Effector memory CD8-positive, alpha-beta T cell (primary cell): Measurements from ENCODE around the gene UBASH3A.
A peak's percentile ranks its signal among the peaks of the same experiment; 100 is the strongest.

Source experiments
- ATAC-seq: fragments of 150-1000 bp; cut with Tn5 transposase; replicated peaks from 2 replicates; pipeline ENCODE4 v1.10.0; 2021; ENCODE audit warnings: mild to moderate bottlenecking, moderate library complexity
- DNase-seq, 3 experiments: peaks; one replicate each; pipeline ENCODE4 v3.0.0; 2021
- H3K27ac Mint-ChIP-seq, 2 donors: one replicate each; pipeline ENCODE4 v1.8.0; 2022; ENCODE audit warnings: mild to moderate bottlenecking in 2 of 2, mixed read lengths in 2 of 2, moderate library complexity in 2 of 2
- H3K27me3 Mint-ChIP-seq, 2 donors: one replicate each; pipeline ENCODE4 v1.8.0; 2022; ENCODE audit warnings: mixed read lengths in 2 of 2
- H3K36me3 Mint-ChIP-seq: one replicate; pipeline ENCODE4 v1.8.0; 2022; ENCODE audit warnings: mild to moderate bottlenecking, moderate library complexity, mixed read lengths; ENCODE audit not compliant: insufficient read depth
- H3K4me1 Mint-ChIP-seq, 2 donors: one replicate each; pipeline ENCODE4 v1.8.0; 2022; ENCODE audit warnings: low read depth in 2 of 2, mixed read lengths in 2 of 2
- H3K4me3 Mint-ChIP-seq, 2 donors: one replicate each; pipeline ENCODE4 v1.8.0; 2022; ENCODE audit warnings: mild to moderate bottlenecking in 2 of 2, mixed read lengths in 2 of 2, moderate library complexity in 2 of 2
- H3K9me3 Mint-ChIP-seq, 2 donors: one replicate each; pipeline ENCODE4 v1.8.0; 2022; ENCODE audit warnings: mixed read lengths in 2 of 2

The UBASH3A gene

DNA sequence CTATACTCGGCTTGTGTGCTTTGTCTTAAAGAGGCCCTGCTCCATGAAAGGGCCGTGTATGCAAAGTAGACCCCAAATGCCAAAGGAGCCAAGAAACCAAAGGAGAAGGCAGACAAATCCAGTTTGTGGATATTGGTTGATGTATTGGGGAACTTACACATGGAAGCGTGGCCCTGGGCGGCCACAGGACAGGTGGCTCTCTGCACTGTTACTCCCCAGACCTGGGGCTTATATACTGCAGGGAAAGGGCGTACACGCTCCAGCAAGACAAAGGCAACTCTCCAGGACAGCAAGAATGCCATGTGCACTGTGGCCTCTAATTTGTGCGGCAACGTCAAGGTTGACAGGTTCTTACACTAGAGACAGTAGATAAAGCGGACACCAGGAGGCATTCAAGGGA, 67.5 kb downstream of the UBASH3A start:
- ATAC-seq (no peak), DNase-seq (no peak)
- Mint-ChIP-seq H3K9me3 (no peaks in the 10 kb centered on the region), H3K4me3 (no peak overlapping the region), H3K27ac (no peak overlapping the region), H3K36me3 (peaks cover under 1% of the 10 kb centered on the region), H3K27me3 (peaks cover 9 to 23% of the 10 kb centered on the region in 2 donors), H3K4me1 (peaks cover 0 to 7% of the 10 kb centered on the region in 2 donors)

GRCh38 chr21:42471716-42472330, 68.1 kb downstream of the UBASH3A start:
- H3K27me3 Mint-ChIP-seq = peaks cover 9 to 29% of the 10 kb centered on the region in 2 donors
- ATAC-seq (no peak), DNase-seq (no peak)
- H3K36me3 Mint-ChIP-seq = no peaks in the 10 kb centered on the region
- H3K4me3 Mint-ChIP-seq = no peak overlapping the region
- no peaks in the 10 kb centered on the region for H3K9me3 Mint-ChIP-seq
- peaks cover 0 to 6% of the 10 kb centered on the region in 2 donors for H3K4me1 Mint-ChIP-seq
- H3K27ac Mint-ChIP-seq = no peak overlapping the region

DNA sequence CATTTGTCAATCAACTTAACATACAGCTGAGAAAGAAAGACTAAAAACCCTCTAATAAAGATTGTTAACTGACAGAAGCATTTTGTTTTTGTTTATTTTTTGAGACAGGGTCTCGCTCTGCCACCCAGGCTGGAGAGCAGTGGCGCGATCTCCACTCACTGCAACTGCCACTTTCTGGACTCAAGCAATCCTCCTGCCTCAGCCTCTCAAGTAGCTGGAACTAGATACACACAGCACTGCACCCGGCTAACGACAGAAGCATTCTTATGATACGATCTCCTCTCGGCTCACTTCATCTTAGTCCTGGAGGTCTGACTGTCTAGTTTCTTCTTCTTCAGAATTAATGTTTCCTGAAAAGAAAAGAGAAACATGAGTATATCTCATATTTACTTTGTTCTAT, 68.8 kb downstream of the UBASH3A start:
- no peak overlapping the region for H3K27ac Mint-ChIP-seq
- H3K27me3 Mint-ChIP-seq = peaks cover 9 to 31% of the 10 kb centered on the region in 2 donors
- H3K4me1 Mint-ChIP-seq = peaks cover 0 to 2% of the 10 kb centered on the region in 2 donors
- no peak overlapping the region for H3K4me3 Mint-ChIP-seq
- H3K9me3 Mint-ChIP-seq = no peaks in the 10 kb centered on the region
- no peaks in the 10 kb centered on the region for H3K36me3 Mint-ChIP-seq
- no peak for ATAC-seq
- no peak for DNase-seq

- DNase-seq = no peak
- Mint-ChIP-seq H3K27me3 (peaks cover 9 to 31% of the 10 kb centered on the region in 2 donors), H3K4me1 (no peaks in the 10 kb centered on the region), H3K27ac (no peak overlapping the region), H3K4me3 (no peak overlapping the region), H3K36me3 (no peaks in the 10 kb centered on the region), H3K9me3 (no peaks in the 10 kb centered on the region)
- ATAC-seq = no peak
These were observed 69.9 kb downstream of the UBASH3A start for GRCh38 chr21:42473498-42474042.

DNA sequence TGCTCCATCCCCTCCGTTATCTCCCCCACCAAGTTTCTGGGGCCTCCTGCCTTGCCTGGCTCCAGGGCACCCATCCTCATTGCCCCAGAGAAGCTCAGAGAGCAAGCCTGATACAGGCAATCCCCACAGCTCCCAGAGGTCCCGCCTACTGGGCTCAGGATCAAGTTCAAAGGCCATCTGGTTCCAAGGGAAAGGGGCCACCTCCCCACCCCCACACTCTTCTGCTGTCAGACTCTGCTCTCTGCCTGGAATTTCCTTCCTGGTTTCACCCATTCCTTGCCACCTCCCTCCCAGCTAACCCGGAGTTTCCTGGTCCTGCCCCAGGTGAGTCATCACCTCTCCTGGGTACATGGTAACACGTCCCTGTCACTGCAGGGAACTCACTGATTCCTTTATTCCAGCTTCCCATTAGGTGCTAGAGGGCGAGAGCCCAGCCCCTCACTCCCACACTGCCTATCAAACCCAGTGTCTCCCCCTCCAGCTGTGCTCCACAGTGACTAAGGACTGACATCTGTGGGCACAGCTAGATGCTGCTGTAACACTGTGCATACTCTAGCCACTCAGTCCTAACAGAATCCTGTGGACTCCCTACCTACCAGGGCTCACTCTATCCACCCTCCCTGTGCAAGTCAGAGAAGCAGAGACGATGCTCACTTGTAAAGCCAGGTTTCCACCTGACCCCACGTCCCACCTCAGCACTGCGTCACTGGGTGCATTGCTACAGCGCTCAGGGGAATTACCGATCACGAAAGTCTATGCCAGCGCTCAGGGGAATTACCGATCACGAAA, 70.5 kb downstream of the UBASH3A start:
- Mint-ChIP-seq H3K27me3 (peaks cover 9 to 31% of the 10 kb centered on the region in 2 donors), H3K36me3 (no peaks in the 10 kb centered on the region)

GRCh38 chr21:42475036-42475435, 71.3 kb downstream of the UBASH3A start:
- Mint-ChIP-seq H3K4me1 (no peaks in the 10 kb centered on the region), H3K36me3 (peaks cover 2% of the 10 kb centered on the region), H3K27ac (no peak overlapping the region), H3K4me3 (no peak overlapping the region), H3K27me3 (peaks cover 9 to 31% of the 10 kb centered on the region in 2 donors), H3K9me3 (no peaks in the 10 kb centered on the region)
- ATAC-seq = no peak
- DNase-seq = no peak

More for the DNA sequence above, 70.5 kb downstream of the UBASH3A start:
- Mint-ChIP-seq H3K4me3 (no peak overlapping the region), H3K9me3 (no peaks in the 10 kb centered on the region), H3K4me1 (no peaks in the 10 kb centered on the region), H3K27ac (peak overlapping the region in 1 of 2 donors; percentile 2)
- ATAC-seq = peak; percentile 37
- DNase-seq = no peak

DNA sequence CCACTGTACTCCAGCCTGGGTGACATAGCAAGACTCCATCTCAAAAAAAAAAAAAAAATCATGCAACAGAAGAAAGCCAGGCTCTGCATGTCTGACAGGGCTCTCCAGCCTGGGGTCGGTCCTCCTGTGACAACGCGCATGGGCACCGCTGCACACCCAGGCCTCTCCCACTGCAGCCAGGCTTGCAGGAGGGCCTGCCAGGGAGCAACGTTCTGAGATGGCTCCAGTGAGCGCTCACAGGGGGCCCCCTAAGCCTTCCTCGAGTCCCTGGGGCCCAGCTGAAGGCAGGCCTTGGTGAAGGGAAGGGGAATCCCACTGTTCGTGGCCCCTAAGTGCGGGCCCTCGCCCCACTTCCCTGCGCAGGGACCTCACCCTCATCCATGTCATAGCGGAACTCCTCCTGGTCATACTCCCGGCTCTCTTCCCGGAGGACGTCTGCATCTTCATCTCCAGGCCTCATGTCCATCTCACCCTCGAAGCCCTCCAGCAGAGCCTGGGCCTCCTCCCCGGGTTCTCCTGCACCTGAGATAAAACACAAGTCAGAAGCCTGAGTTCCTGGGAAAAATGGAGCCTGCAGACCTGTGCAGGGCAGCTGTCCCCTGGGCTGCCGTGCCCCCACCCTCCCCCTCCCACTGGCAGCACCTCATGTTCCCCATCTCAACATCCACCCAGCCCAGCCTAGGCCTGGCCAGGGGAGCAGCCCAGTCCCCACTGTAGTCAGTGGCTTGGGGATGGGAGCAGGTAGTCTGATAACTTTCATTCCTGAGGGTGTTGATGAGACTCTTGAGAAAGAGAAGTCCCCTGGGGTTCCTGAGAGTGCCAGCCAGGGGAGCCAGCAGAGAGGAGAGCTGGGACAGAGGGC, 72.1 kb downstream of the UBASH3A start:
- ATAC-seq (no peak), DNase-seq (no peak)
- no peak overlapping the region for H3K27ac Mint-ChIP-seq
- no peaks in the 10 kb centered on the region for H3K9me3 Mint-ChIP-seq
- H3K4me3 Mint-ChIP-seq = no peak overlapping the region
- no peaks in the 10 kb centered on the region for H3K4me1 Mint-ChIP-seq
- H3K36me3 Mint-ChIP-seq = peaks cover 2% of the 10 kb centered on the region
- peaks cover 9 to 31% of the 10 kb centered on the region in 2 donors for H3K27me3 Mint-ChIP-seq

DNA sequence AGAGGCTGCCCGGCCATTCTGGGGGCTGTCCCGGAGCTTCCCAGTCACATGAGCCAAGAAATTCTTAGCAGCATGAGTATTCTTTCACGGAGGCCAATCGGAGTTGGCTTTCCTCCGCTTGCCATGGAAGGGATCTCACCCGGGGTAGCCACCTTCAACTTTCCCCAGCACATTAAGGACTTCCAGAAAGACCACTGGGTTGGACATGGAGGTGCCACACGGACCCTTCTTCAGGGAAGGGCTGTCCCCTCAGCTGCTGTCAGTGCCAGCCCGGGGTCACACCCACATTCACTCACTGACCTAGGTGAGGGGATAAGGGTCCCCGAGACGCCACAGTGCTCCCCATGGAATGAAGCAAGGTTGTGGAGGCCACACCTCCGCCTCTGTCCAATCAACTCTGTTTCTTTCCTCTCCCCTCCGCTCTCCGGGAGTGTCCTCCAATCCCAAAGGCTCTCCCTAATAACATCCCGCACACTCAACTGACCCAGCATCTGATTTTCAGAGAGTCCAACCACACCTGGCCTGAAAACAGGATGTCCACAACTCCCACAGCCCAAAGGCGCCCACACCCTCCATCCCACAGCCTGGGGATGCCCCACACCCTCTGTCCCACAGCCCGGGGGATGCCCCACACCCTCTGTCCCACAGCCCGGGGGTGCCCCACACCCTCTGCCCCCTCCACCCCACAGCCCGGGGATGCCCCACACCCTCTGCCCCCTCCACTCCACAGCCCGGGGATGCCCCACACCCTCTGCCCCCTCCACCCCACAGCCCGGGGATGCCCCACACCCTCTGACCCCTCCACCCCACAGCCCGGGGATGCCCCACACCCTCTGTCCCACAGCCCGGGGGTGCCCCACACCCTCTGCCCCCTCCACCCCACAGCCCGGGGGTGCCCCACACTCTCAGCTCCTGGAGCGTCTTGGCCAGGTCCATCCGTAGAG, 73.0 kb downstream of the UBASH3A start:
- peaks cover 2% of the 10 kb centered on the region for H3K36me3 Mint-ChIP-seq
- no peaks in the 10 kb centered on the region for H3K9me3 Mint-ChIP-seq
- no peak for ATAC-seq
- no peaks in the 10 kb centered on the region for H3K4me1 Mint-ChIP-seq
- H3K27ac Mint-ChIP-seq = no peak overlapping the region
- no peak overlapping the region for H3K4me3 Mint-ChIP-seq
- no peak for DNase-seq
- peaks cover 9 to 31% of the 10 kb centered on the region in 2 donors for H3K27me3 Mint-ChIP-seq

DNA sequence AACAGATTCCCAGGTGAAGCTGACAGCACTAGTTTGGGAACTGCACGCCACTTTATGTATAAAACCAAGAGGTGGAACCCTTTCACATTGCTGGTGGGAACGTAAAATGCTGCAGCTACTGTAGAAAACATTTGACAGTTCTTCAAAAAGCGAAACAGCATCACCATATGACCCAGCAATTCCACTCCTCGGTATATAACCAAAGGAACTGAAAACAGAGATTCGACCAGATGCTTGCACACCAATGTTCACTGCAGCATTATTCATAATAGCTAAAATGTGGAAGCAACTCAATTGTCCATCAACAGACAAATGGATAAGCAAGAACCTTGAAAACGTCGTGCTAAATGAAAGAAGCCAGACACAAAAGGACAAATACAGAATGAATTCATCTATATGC, 74.8 kb downstream of the UBASH3A start:
- Mint-ChIP-seq H3K27me3 (peaks cover 9 to 31% of the 10 kb centered on the region in 2 donors), H3K36me3 (peaks cover 2% of the 10 kb centered on the region), H3K4me1 (no peaks in the 10 kb centered on the region), H3K27ac (no peak overlapping the region), H3K4me3 (no peak overlapping the region), H3K9me3 (no peaks in the 10 kb centered on the region)
- ATAC-seq = no peak
- no peak for DNase-seq

GRCh38 chr21:42479582-42479981, 75.9 kb downstream of the UBASH3A start:
- Mint-ChIP-seq H3K4me3 (no peak overlapping the region), H3K4me1 (no peaks in the 10 kb centered on the region), H3K27me3 (peaks cover 7 to 28% of the 10 kb centered on the region in 2 donors), H3K36me3 (peaks cover 2% of the 10 kb centered on the region), H3K9me3 (no peaks in the 10 kb centered on the region), H3K27ac (no peak overlapping the region)
- ATAC-seq = no peak
- DNase-seq = no peak

DNA sequence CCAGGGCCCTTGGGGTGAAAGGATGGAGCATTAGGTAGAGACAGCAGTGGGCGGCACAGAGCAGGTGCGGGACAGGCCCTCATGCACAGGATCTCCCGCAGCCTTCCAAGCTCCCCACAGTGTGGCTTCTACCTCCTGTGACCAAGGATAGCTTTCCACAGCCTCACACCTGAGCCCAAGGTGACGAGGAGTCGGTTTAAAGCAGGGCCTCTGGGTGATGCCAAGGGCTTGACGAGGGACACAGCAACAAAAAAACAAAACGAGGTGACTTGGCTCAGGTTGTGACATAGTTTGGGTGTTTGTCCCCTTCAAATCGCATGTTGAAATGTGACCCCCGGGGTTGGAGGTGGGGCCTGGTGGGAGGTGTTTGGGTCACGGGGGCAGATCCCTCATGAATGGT, 77.0 kb downstream of the UBASH3A start:
- Mint-ChIP-seq H3K36me3 (peaks cover 2% of the 10 kb centered on the region), H3K27ac (no peak overlapping the region), H3K27me3 (peaks cover 8 to 32% of the 10 kb centered on the region in 2 donors), H3K9me3 (no peaks in the 10 kb centered on the region), H3K4me3 (no peak overlapping the region), H3K4me1 (no peaks in the 10 kb centered on the region)
- DNase-seq = no peak
- ATAC-seq = no peak

DNA sequence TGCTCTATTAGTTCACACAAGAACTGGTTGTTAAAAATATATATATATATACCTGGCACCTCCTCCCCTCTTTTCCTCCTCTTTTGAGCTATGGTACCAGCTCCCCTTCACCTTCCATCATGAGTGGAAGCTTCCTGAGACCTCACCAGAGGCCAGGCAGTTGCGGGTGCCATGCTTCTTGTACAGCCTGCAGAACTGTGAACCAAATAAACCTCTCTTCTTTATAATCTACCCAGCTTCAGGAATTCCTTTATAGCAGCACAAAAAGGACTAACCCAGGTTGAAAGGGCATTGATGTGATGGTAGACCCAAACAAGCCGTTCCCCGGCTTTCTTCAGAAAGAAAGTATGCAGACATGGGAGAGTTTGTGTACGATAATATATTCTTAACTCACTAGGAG, 77.5 kb downstream of the UBASH3A start:
- Mint-ChIP-seq H3K27me3 (peaks cover 13 to 32% of the 10 kb centered on the region in 2 donors), H3K36me3 (peaks cover 2% of the 10 kb centered on the region), H3K9me3 (no peaks in the 10 kb centered on the region), H3K4me3 (no peak overlapping the region), H3K27ac (no peak overlapping the region), H3K4me1 (no peaks in the 10 kb centered on the region)
- no peak for DNase-seq
- no peak for ATAC-seq
